H9 (cell line): ENCODE results near the gene PPFIA4. TPM values are rescaled to one million over a fixed set of nuclear protein-coding genes. Genes with fewer than 3 reads are reported as not detected.
A peak's percentile ranks its signal among the peaks of the same experiment; 100 is the strongest.

Experiments
- DNase-seq: peaks from one replicate; pipeline ENCODE4 v3.0.0-alpha.2; 2017
- H2AFZ ChIP-seq: one replicate; pipeline ENCODE4 v1.6.1; 2013; ENCODE audit warnings: mild to moderate bottlenecking, low read length, control low read depth, moderate library complexity
- H2AK5ac ChIP-seq: 2 replicates; pipeline ENCODE4 v1.6.1; 2013; ENCODE audit warnings: low read length, control low read depth, mixed read lengths; ENCODE audit not compliant: insufficient read length
- H2BK120ac ChIP-seq: one replicate; pipeline ENCODE4 v1.6.1; 2013; ENCODE audit warnings: low read depth, mild to moderate bottlenecking, low read length, control low read depth, inconsistent platforms; ENCODE audit not compliant: poor library complexity, severe bottlenecking
- H2BK12ac ChIP-seq: 2 replicates; pipeline ENCODE4 v1.6.1; 2013; ENCODE audit warnings: low read length, control low read depth, mixed read lengths, low read depth; ENCODE audit not compliant: insufficient read length
- H2BK15ac ChIP-seq: 2 replicates; pipeline ENCODE4 v1.6.1; 2013; ENCODE audit warnings: low read depth, low read length, control low read depth
- H2BK20ac ChIP-seq: one replicate; pipeline ENCODE4 v1.6.1; 2013; ENCODE audit warnings: low read depth, mild to moderate bottlenecking, low read length, control low read depth, inconsistent platforms; ENCODE audit not compliant: poor library complexity, severe bottlenecking
- H2BK5ac ChIP-seq: 2 replicates; pipeline ENCODE4 v1.6.1; 2013; ENCODE audit warnings: low read length, control low read depth, mixed read lengths; ENCODE audit not compliant: insufficient read length
- H3K14ac ChIP-seq: 2 replicates; pipeline ENCODE4 v1.6.1; 2013; ENCODE audit warnings: low read length, control low read depth; ENCODE audit not compliant: insufficient read depth
- H3K18ac ChIP-seq: 2 replicates; pipeline ENCODE4 v1.6.1; 2013; ENCODE audit warnings: low read depth, mild to moderate bottlenecking, mixed read lengths, low read length, control low read depth; ENCODE audit not compliant: insufficient read length
- H3K23ac ChIP-seq: 2 replicates; pipeline ENCODE4 v1.6.1; 2013; ENCODE audit warnings: low read length, control low read depth, mixed read lengths, low read depth; ENCODE audit not compliant: insufficient read length
- H3K23me2 ChIP-seq: 2 replicates; pipeline ENCODE4 v1.6.1; 2013; ENCODE audit warnings: low read depth, mild to moderate bottlenecking, mixed read lengths, low read length, control low read depth; ENCODE audit not compliant: insufficient read length, poor library complexity, severe bottlenecking
- H3K27ac ChIP-seq: 2 replicates; pipeline ENCODE4 v1.5.1; 2013; ENCODE audit warnings: low read length, control low read depth, mixed read lengths, low read depth; ENCODE audit not compliant: insufficient read length
- H3K27me3 ChIP-seq: 2 replicates; pipeline ENCODE4 v1.6.1; 2013; ENCODE audit warnings: low read length, control low read depth, inconsistent platforms; ENCODE audit not compliant: insufficient read depth
- H3K4ac ChIP-seq: 2 replicates; pipeline ENCODE4 v1.6.1; 2013; ENCODE audit warnings: low read depth, mild to moderate bottlenecking, control low read depth, inconsistent platforms, low read length, moderate library complexity
- H3K4me1 ChIP-seq: 2 replicates; pipeline ENCODE4 v1.6.1; 2013; ENCODE audit warnings: low read length, control low read depth, inconsistent platforms; ENCODE audit not compliant: insufficient read depth
- H3K4me2 ChIP-seq: 2 replicates; pipeline ENCODE4 v1.6.1; 2013; ENCODE audit warnings: low read length, control low read depth, mixed read lengths; ENCODE audit not compliant: insufficient read length, insufficient read depth
- H3K56ac ChIP-seq: 2 replicates; pipeline ENCODE4 v1.6.1; 2013; ENCODE audit warnings: low read depth, mild to moderate bottlenecking, mixed read lengths, low read length, control low read depth; ENCODE audit not compliant: insufficient read length
- H3K79me1 ChIP-seq: 2 replicates; pipeline ENCODE4 v1.6.1; 2013; ENCODE audit warnings: low read depth, mild to moderate bottlenecking, moderate library complexity, low read length, control low read depth, inconsistent platforms; ENCODE audit not compliant: insufficient read depth, poor library complexity, severe bottlenecking
- H3K79me2 ChIP-seq: 2 replicates; pipeline ENCODE4 v1.6.1; 2013; ENCODE audit warnings: low read length, control low read depth, inconsistent platforms; ENCODE audit not compliant: insufficient read depth
- H3K9ac ChIP-seq: 2 replicates; pipeline ENCODE4 v1.6.1; 2013; ENCODE audit warnings: low read length, control low read depth, mixed read lengths; ENCODE audit not compliant: insufficient read length; ENCODE audit errors: extremely low read depth
- H3K9me3 ChIP-seq: one replicate; pipeline ENCODE4 v1.6.1; 2013; ENCODE audit warnings: low read depth, low read length, inconsistent platforms; ENCODE audit not compliant: control insufficient read depth
- H3T11ph ChIP-seq: one replicate; pipeline ENCODE4 v1.6.1; 2013; ENCODE audit warnings: mild to moderate bottlenecking, low read length, control low read depth, inconsistent platforms
- H4K20me1 ChIP-seq: one replicate; pipeline ENCODE4 v1.6.1; 2013; ENCODE audit not compliant: control insufficient read depth, insufficient read length, insufficient read depth
- H4K5ac ChIP-seq: 2 replicates; pipeline ENCODE4 v1.6.1; 2013; ENCODE audit warnings: low read depth, mild to moderate bottlenecking, mixed read lengths, low read length, control low read depth; ENCODE audit not compliant: insufficient read length
- H4K8ac ChIP-seq: replicated peaks from 2 replicates; pipeline ENCODE4 v1.6.1; 2013; ENCODE audit warnings: low read length, control low read depth, mixed read lengths, low read depth; ENCODE audit not compliant: insufficient read length
- H4K91ac ChIP-seq: 2 replicates; pipeline ENCODE4 v1.6.1; 2013; ENCODE audit warnings: low read depth, mild to moderate bottlenecking, moderate library complexity, mixed read lengths, low read length, control low read depth; ENCODE audit not compliant: insufficient read length
- H3K27ac Mint-ChIP-seq, 3 experiments: 2 replicates in 2 of 3; 3 replicates in 1 of 3; pipeline ENCODE4 v1.8.0; 2020 to 2021; ENCODE audit warnings: mixed read lengths in 3 of 3, mild to moderate bottlenecking in 1 of 3, moderate library complexity in 1 of 3
- H3K27me3 Mint-ChIP-seq: 2 replicates; pipeline ENCODE4 v1.8.0; 2021; ENCODE audit warnings: low read depth, mild to moderate bottlenecking, moderate library complexity, mixed read lengths
- H3K36me3 Mint-ChIP-seq, 3 experiments: 2 replicates in 2 of 3; 3 replicates in 1 of 3; pipeline ENCODE4 v1.8.0; 2020 to 2021; ENCODE audit warnings: low read depth in 3 of 3, mixed read lengths in 3 of 3; ENCODE audit not compliant: insufficient read depth in 1 of 3
- H3K4me1 Mint-ChIP-seq, 2 experiments: 2 replicates each; pipeline ENCODE4 v1.8.0; 2020; ENCODE audit warnings: mixed read lengths in 2 of 2
- H3K4me3 Mint-ChIP-seq, 2 experiments: 2 replicates in 1 of 2; 3 replicates in 1 of 2; pipeline ENCODE4 v1.8.0; 2020 to 2021; ENCODE audit warnings: mild to moderate bottlenecking in 2 of 2, mixed read lengths in 2 of 2, moderate library complexity in 1 of 2
- H3K9me3 Mint-ChIP-seq, 2 experiments: 2 replicates in 1 of 2; 3 replicates in 1 of 2; pipeline ENCODE4 v1.8.0; 2020; ENCODE audit warnings: mild to moderate bottlenecking in 2 of 2, mixed read lengths in 2 of 2, moderate library complexity in 1 of 2
- CTCF ChIP-seq: fragments of 200-600 bp; sonication (generic); conservative IDR thresholded peaks from 3 replicates; pipeline ENCODE4 v1.8.0; 2021; ENCODE audit warnings: antibody characterized with exemption, mild to moderate bottlenecking
- WGBS: extraction: QIAGEN DNeasy Blood & Tissue Kit; methylation state at CpG from one replicate; pipeline ENCODE4 v1.1.7; 2013; ENCODE audit warnings: missing lambda C conversion rate, low lambda C conversion rate, mixed read lengths; ENCODE audit not compliant: insufficient read length; ENCODE audit errors: extremely low coverage; 5-methylcytosine and 5-hydroxymethylcytosine counted together
- total RNA-seq: library from RNA; stranded (reverse); gene quantifications from 2 replicates; pipeline ENCODE4 v1.2.1, GENCODE V29; 2021

The PPFIA4 gene
- total RNA-seq, 1 experiment from 2014 or later = 3.9 TPM

GRCh38 chr1:203038891-203039608 lies 12.8 kb downstream of the PPFIA4 start:
- Histone ChIP-seq H3K79me2 (no peaks in the 10 kb centered on the region), H3K4me2 (no peak overlapping the region), H3K27ac (no peak overlapping the region)

More at GRCh38 chr1:203038891-203039608, 12.8 kb downstream of the PPFIA4 start:
- H3K9ac ChIP-seq = no peak overlapping the region
- DNase-seq = peak; percentile 85
- no peak overlapping the region for H2AFZ ChIP-seq
- H4K8ac ChIP-seq = no peak overlapping the region
- H2BK5ac ChIP-seq = no peak overlapping the region
- H4K5ac ChIP-seq = no peak overlapping the region
- H2BK15ac ChIP-seq = no peak overlapping the region
- no peaks in the 10 kb centered on the region for H4K20me1 ChIP-seq
- no peaks in the 10 kb centered on the region for H3K27me3 ChIP-seq
- H4K91ac ChIP-seq = no peak overlapping the region
- no peak overlapping the region for H2BK20ac ChIP-seq
- H3K27ac Mint-ChIP-seq = no peak overlapping the region
- H3K4ac ChIP-seq = no peak overlapping the region
- WGBS = no CpG with 5 or more reads among the region's 22 CpGs
- no peak overlapping the region for H3T11ph ChIP-seq
- peak; percentile 94 for TF ChIP-seq CTCF
- H3K14ac ChIP-seq = no peak overlapping the region
- no peaks in the 10 kb centered on the region for H3K9me3 Mint-ChIP-seq
- H3K9me3 ChIP-seq = no peaks in the 10 kb centered on the region
- H2BK120ac ChIP-seq = no peak overlapping the region
- no peaks in the 10 kb centered on the region for H3K79me1 ChIP-seq
- H2AK5ac ChIP-seq = no peak overlapping the region
- H3K18ac ChIP-seq = no peak overlapping the region
- peaks cover 24 to 32% of the 10 kb centered on the region in 2 experiments for H3K4me1 Mint-ChIP-seq
- peaks cover 7% of the 10 kb centered on the region; the same call in 1 of the 2 replicates for H3K4me1 ChIP-seq
- no peaks in the 10 kb centered on the region for H3K23me2 ChIP-seq
- no peak overlapping the region for H3K56ac ChIP-seq
- H2BK12ac ChIP-seq = no peak overlapping the region
- peaks cover 3% of the 10 kb centered on the region for H3K27me3 Mint-ChIP-seq
- no peak overlapping the region for H3K4me3 Mint-ChIP-seq
- H3K36me3 Mint-ChIP-seq = peaks cover 1 to 19% (median 2%) of the 10 kb centered on the region in 3 experiments; a peak in 5 of 7 replicates
- H3K23ac ChIP-seq = no peak overlapping the region
